NCI-H1105 (cell line): ENCODE measurements around the gene HDLBP.

Experiments used
- DNase-seq: peaks from one replicate; lab custom pipeline; 2025; lab: John Stamatoyannopoulos, UW

HDLBP gene

GRCh38 chr2:241275910-241276309 lies 39.6 kb downstream of the HDLBP start:
- DNase-seq, result no peak

- no peak for DNase-seq
Measured at GRCh38 chr2:241275504-241275903, 40.0 kb downstream of the HDLBP start.

DNA sequence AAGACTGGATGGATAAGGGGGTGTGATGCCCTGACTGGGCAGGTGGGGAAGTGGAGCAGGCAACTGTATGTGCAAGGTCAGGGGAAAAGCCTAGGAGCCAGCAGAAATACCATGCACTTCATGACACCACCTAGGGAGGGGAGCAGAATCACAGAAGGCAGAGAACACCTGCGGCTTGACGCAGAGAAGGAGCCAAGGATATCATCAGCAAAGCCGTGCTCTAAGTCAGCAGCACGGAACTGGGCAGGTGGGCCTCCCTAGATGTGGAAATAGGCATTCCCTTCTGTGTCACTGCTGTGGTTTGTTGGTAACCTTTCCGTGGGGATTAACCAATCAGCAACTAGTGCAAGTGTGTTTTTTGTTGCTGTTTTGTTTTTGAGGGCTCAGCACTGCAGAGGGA lies 41.3 kb downstream of the HDLBP start:
- no peak for DNase-seq

- no peak for DNase-seq
Measured at GRCh38 chr2:241273210-241274020, 42.1 kb downstream of the HDLBP start.

DNA sequence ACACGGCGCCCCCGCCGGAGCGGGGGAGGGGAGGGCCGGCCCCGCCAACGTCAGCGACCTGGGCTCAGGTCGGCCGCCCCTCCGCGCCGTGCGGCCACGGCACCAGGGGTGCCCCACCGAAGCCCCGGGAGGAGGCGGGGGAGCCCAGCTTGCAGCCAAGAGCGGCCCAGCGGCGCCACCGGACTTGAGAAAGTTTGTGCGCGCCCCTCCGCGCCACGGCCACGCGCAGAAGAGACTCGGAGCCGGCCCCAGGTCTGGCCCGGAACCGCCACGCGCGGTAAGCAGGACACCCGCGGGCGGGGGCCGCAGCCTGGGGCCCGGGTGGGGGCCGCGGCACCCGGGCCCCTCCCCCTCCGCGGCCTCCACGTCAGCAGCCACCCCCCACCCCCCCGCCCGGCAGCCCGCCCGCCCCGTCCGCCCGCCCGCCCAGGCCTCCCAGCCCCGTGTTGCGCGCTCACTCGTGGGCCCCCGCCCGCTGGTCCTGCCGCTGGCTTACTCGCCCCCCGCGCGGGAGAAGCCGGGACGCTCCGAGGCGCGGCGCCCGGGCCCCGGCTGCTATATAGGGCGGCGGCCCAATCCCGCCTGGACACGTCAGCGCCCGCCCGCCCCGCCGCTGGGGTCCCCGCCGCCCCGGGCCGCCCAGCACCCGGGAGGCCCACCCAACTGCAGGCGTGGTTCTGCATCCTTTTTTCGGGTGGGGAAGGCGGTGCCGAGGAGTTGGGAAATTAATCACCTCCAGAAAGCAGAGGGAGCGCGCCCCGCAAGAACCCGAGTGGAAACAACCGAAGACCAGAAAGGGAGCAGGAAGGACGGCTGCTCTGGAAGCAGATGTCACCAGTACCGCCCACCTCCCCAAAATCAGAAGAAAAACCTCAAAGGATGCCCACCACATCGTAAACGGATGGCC lies 42.9 kb downstream of the HDLBP start:
- DNase-seq, result peak; percentile 22

- no peak for DNase-seq
Measured at GRCh38 chr2:241271706-241272302, 43.7 kb downstream of the HDLBP start.

- no peak for DNase-seq
Measured at GRCh38 chr2:241270531-241270930, 44.9 kb downstream of the HDLBP start.

- DNase-seq, result no peak
Measured at GRCh38 chr2:241269707-241270520, 45.6 kb downstream of the HDLBP start.

GRCh38 chr2:241268716-241269445 lies 46.6 kb downstream of the HDLBP start:
- no peak for DNase-seq

- DNase-seq, result no peak
Measured at GRCh38 chr2:241268306-241268705, 47.2 kb downstream of the HDLBP start.

DNA sequence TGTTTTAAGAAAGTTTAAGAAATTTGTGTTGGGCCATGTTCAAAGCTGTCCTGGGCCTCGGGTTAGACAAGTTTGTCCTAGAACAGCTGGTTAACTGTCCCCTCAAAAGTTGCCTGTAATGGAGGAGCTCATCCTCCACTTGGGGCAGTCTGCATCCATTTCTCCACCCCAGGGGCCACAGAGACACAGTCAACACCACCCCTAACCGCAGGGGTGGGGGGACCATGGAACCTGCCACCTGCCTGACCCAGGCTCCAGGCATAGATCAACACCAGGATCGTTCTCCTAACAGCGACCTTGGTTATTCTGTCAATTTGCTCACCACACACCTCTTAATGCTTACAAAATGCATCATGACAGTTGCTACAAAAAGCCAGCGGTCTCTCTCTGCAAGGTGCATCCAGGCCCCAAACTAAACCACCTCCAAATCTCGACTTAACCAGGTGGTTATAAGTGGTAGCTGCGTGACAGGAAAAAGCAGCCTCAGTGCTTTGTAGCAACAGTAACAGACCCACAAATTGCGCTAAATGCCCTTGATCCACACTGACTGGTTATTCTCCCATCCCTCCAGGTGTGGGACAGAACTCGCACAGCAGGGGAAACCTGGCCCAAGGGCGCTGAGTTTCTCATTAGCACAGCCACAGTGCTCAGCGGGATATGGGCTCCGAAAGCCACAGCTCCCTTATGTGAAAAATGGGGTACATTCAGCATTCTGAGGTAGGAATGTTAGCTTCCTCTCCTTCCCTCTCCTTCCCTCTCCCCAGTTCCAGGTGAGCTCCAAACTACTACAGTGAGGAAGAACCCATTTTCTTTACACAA lies 48.0 kb downstream of the HDLBP start:
- DNase-seq, result no peak

DNA sequence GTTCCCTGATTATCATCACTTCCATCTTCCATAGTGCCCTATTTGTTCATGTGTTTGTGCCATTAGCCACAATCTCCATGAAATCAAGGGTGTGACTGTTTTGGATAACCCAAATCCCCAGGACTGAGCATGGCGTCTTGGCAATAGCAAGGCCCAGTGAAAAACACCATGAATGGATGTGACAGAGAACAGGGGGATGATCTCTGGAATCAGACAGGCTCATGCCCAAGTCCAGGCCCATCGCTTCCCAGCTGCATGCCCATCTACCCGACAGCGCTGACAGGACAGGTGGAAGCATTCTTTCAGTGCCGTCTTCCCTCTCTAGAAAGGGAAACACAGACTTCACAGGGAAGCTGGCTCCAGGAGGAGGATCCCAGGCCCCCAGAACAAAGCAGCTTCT lies 50.0 kb downstream of the HDLBP start:
- no peak for DNase-seq

GRCh38 chr2:241263061-241263460 lies 52.4 kb downstream of the HDLBP start:
- DNase-seq, result no peak

- no peak for DNase-seq
Measured at GRCh38 chr2:241261628-241262027, 53.8 kb downstream of the HDLBP start.

- no peak for DNase-seq
Measured at GRCh38 chr2:241260911-241261310, 54.6 kb downstream of the HDLBP start.

DNA sequence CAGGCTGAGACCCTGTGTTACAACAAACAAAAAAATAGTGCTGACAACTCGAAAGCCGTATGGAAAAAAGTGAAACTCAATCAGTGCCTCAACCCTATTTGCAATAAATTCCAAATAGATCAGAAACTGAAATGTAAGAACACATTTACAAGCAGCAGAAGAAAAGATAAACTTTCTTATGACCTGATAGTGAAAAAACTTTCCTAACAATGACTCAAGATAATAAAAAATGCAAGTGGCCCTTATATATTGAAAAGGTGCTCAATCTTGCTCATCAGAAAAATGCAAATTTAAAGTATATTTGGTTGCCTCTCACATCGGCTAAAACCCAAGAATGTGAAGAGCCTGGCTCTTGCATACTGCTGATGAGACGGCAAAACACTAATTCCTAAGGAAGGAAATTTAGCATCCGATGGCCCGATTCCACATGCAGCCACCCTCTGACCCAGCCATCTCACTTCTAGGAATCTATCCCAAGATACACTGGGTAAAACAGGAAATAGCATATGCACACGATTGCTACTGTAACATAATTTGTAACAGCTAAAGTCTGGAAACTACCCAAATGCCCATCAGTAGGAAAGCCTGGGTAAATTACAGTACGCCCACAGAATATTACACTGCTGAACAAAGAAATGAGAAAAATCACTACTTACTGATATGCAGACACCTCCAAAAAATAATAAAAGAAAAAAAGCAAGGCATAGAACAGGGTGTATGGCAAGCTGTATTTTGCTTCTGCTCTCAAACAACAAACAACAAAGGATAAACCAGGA lies 56.8 kb downstream of the HDLBP start:
- no peak for DNase-seq

DNA sequence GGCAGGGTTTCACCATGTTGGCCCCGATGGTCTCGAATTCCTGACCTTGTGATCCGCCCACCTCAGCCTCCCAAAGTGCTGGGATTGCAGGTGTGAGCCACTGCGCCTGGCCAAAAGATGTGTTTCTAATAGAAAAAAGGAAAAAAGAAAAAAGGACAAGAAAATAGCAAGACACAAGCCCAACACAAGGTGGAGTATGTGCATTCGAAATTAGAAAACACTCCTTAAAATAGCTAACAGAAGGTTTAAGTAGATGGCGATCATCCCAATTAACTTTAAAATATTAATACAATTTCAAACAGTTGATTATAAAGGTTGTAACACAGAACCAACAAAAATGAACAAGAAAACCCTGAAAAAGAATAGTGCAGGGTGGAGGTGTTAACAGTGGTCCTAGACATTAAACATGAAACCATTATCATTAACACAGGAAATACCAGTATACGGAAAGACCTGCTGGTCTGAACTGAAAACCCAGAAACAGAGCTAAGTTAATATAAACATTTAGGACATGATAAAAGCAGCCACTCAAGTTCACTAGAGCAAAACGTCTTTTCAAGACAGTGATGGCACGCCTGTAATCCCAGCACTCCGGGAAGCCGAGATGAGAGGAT lies 57.9 kb downstream of the HDLBP start:
- DNase-seq, result no peak

DNA sequence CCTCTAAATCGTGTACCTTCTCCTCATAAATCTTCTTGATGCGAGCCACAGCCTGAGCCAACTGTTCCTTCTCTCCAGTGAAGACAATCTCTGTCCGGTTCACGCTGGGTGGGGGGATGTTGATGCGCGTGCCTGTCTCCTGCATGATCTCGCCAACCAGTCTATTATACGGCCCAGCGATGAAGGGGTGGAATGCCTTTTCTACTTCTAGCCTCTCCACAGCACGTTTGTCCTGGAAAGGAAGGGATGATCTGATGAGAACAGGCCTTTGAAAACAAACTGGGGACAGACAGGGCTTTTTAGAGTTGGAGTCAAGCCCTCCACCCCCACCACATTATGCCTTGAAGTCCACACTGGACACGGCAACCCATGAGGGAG lies 59.3 kb downstream of the HDLBP start:
- no peak for DNase-seq

- DNase-seq, result no peak
Measured at GRCh38 chr2:241255542-241256167, 59.8 kb downstream of the HDLBP start.
